Naive thymus-derived CD4-positive, alpha-beta T cell (primary cell): ENCODE measurements around the gene DDX56. TPM values are rescaled to one million over a fixed set of nuclear protein-coding genes. Genes with fewer than 3 reads are reported as not detected.

ENCODE experiments used
- ATAC-seq: fragments of 150-1000 bp; cut with Tn5 transposase; 2 replicates; pipeline ENCODE4 v1.10.0; 2021; ENCODE audit warnings: mild to moderate bottlenecking, moderate library complexity
- CTCF ChIA-PET: fragments of 350-600 bp; sonication (Branson Sonifier 250); formaldehyde crosslinking; loops from one replicate; lab custom pipeline; 2021; ENCODE audit warnings: antibody characterized with exemption; lab: Charles Lee
- POLR2A ChIA-PET: fragments of 350-600 bp; sonication (Branson Sonifier 250); formaldehyde crosslinking; loops from one replicate; lab custom pipeline; 2021; ENCODE audit warnings: antibody characterized with exemption, inconsistent platforms; lab: Charles Lee
- DNase-seq, 9 donors: peaks; one replicate each; pipeline versions ENCODE4 v3.0.0 to v3.0.0-alpha.2; 2020 to 2022; ENCODE audit warnings: mixed read lengths in 1 of 9
- H3K27ac ChIP-seq: one replicate; pipeline ENCODE4 v1.7.0; 2013; ENCODE audit warnings: mild to moderate bottlenecking, low read depth, low read length, moderate library complexity
- H3K27me3 ChIP-seq, 2 donors: one replicate each; pipeline ENCODE4 v1.7.0; 2013; ENCODE audit warnings: low read length in 2 of 2, mild to moderate bottlenecking in 2 of 2, moderate library complexity in 2 of 2; ENCODE audit not compliant: control insufficient read depth in 2 of 2, insufficient read depth in 2 of 2
- H3K36me3 ChIP-seq, 3 experiments: 1 replicate in 2 of 3; 2 replicates in 1 of 3; pipeline ENCODE4 v1.7.0; 2013; ENCODE audit warnings: low read length in 3 of 3, mild to moderate bottlenecking in 3 of 3, moderate library complexity in 1 of 3; ENCODE audit not compliant: insufficient read depth in 3 of 3, control insufficient read depth in 2 of 3
- H3K4me1 ChIP-seq, 2 donors: one replicate each; pipeline ENCODE4 v1.7.0; 2013; ENCODE audit warnings: low read length in 2 of 2, mild to moderate bottlenecking in 2 of 2, moderate library complexity in 1 of 2; ENCODE audit not compliant: control insufficient read depth in 2 of 2, insufficient read depth in 2 of 2
- H3K4me3 ChIP-seq: 2 replicates; pipeline ENCODE4 v1.7.0; 2013; ENCODE audit warnings: mild to moderate bottlenecking, low read length
- H3K9me3 ChIP-seq, 3 experiments: 1 replicate in 2 of 3; 2 replicates in 1 of 3; pipeline ENCODE4 v1.7.0; 2013; ENCODE audit warnings: low read length in 3 of 3; ENCODE audit not compliant: control insufficient read depth in 2 of 3
- H3K27ac Mint-ChIP-seq, 9 donors: one replicate each; pipeline ENCODE4 v1.8.0; 2020 to 2022; ENCODE audit warnings: mixed read lengths in 9 of 9, mild to moderate bottlenecking in 8 of 9, moderate library complexity in 5 of 9, inconsistent platforms in 2 of 9
- H3K27me3 Mint-ChIP-seq, 5 donors: one replicate each; pipeline ENCODE4 v1.8.0; 2021 to 2022; ENCODE audit warnings: mixed read lengths in 5 of 5, mild to moderate bottlenecking in 1 of 5
- H3K36me3 Mint-ChIP-seq, 5 donors: one replicate each; pipeline ENCODE4 v1.8.0; 2020 to 2022; ENCODE audit warnings: mixed read lengths in 5 of 5, mild to moderate bottlenecking in 3 of 5, inconsistent platforms in 1 of 5
- H3K4me1 Mint-ChIP-seq, 7 donors: one replicate each; pipeline ENCODE4 v1.8.0; 2020 to 2022; ENCODE audit warnings: mixed read lengths in 7 of 7, mild to moderate bottlenecking in 3 of 7, inconsistent platforms in 1 of 7
- H3K4me3 Mint-ChIP-seq, 10 donors: one replicate each; pipeline ENCODE4 v1.8.0; 2020 to 2022; ENCODE audit warnings: mild to moderate bottlenecking in 10 of 10, mixed read lengths in 10 of 10, moderate library complexity in 6 of 10, inconsistent platforms in 2 of 10
- H3K9me3 Mint-ChIP-seq, 11 donors: one replicate each; pipeline ENCODE4 v1.8.0; 2020 to 2022; ENCODE audit warnings: mixed read lengths in 11 of 11, mild to moderate bottlenecking in 4 of 11, inconsistent platforms in 1 of 11, moderate library complexity in 1 of 11
- intact Hi-C, 2 donors: fragments of 100-400 bp; cut with micrococcal nuclease; formaldehyde crosslinking; loops; one replicate each; pipeline ENCODE4 v1.15.1; 2023
- polyA plus RNA-seq, 2 donors: library from polyadenylated mRNA; unstranded; fragments of 300-500 nt; fragmentation: Illumina TruSeq; gene quantifications; one replicate each; pipeline ENCODE4 v1.2.3, GENCODE V29; 2021
- total RNA-seq, 6 experiments: library from RNA in 5 of 6; stranded (reverse) in 5 of 6; gene quantifications; 1 replicate in 5 of 6; 2 replicates in 1 of 6; pipeline ENCODE4 v1.2.3 and lab custom pipeline; 2021 to 2026

Gene DDX56
- total and polyA plus RNA-seq, 7 experiments from 2014 or later, result 43.6 to 124 (median 94.7) TPM

DNA sequence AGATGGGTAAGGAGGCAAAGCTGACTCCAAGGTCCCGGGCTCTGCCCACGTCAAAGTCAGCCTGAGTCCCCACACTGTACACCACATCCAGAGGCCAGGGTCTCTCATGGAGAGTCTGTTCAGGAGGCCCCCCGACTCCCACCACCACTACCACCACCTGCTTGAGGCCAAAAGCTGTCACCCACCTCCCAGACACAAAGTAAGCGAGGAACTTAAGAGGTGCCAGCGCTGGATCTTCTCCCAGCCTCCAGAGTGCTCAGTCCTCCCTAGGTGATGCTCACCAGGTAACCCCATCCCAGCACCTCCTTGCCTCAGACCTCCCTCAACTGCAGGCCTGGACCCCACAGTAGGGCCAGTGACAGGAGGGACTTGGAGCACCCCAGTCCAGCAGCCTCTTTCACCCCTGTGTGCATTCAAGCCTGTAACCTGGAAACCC lies 33.1 kb downstream of the DDX56 start:
- no peaks in the 10 kb centered on the region for H3K9me3 ChIP-seq
- intact Hi-C loops, result no loop called here
- CTCF ChIA-PET, result no interaction called here
- Mint-ChIP-seq H3K9me3 (peaks cover 0 to 2% (median 0%) of the 10 kb centered on the region in 11 donors), H3K27me3 (no peaks in the 10 kb centered on the region), H3K4me1 (peaks cover 0 to 2% (median 0%) of the 10 kb centered on the region in 7 donors), H3K4me3 (no peak overlapping the region), H3K36me3 (no peaks in the 10 kb centered on the region), H3K27ac (no peak overlapping the region)
- no peaks in the 10 kb centered on the region for H3K27me3 ChIP-seq
- no peak overlapping the region for H3K27ac ChIP-seq
- ATAC-seq, result no peak
- no peak for DNase-seq
- POLR2A ChIA-PET, result no interaction called here
- H3K4me3 ChIP-seq, result no peak overlapping the region
- no peaks in the 10 kb centered on the region for H3K4me1 ChIP-seq
- H3K36me3 ChIP-seq, result no peaks in the 10 kb centered on the region

DNA sequence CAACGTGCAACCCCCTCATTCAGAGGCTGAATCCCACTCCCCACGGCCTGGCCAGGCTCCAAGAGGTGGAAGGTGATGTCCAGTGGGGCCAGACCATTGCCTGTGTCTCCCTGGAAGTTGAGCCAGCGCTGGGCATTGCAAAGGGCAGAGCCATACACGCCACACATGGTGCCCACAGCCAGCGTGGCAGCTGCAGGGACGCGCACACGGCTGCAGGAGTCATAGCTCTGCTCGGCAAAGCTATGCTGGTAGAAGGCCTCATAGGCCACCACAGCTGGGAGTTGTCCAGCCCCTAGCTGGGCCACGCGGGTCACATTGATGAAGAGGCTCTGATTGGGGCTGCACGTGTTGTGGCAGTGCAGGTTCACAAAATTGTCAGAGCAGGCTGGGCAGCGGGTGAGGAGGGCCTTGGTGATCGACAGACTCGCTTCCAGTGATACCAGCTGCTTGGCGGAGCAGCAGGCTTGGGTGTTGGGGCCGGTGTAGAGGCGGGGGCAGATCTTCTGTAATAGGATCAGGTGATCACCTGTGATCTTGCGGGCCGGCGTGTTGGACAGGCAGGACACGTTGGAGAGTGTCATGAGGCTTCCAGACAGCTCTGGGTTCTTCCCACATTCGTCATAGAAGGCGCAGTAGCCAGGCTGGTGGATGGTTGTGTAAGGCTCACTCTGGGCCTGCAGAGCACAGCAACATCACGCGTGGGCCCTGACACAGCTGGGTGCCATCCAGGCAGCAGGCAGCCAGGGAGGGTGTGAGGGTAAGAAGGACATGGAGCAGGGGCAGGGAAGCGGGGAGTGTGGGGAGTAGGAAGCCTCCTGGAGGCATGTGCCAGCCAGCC lies 33.8 kb downstream of the DDX56 start:
- ChIA-PET CTCF (no interaction called here), POLR2A (no interaction called here)
- H3K27me3 ChIP-seq, result no peaks in the 10 kb centered on the region
- H3K9me3 ChIP-seq, result no peaks in the 10 kb centered on the region
- ATAC-seq, result no peak
- Mint-ChIP-seq H3K4me1 (peaks cover 0 to 2% (median 0%) of the 10 kb centered on the region in 7 donors), H3K27ac (peak overlapping the region in 1 of 9 donors; percentile 32), H3K4me3 (no peak overlapping the region), H3K27me3 (no peaks in the 10 kb centered on the region), H3K36me3 (no peaks in the 10 kb centered on the region), H3K9me3 (peaks cover 0 to 2% (median 0%) of the 10 kb centered on the region in 11 donors)
- no peak for DNase-seq
- no peaks in the 10 kb centered on the region for H3K36me3 ChIP-seq
- intact Hi-C loops, result no loop called here
- H3K4me3 ChIP-seq, result no peak overlapping the region
- H3K4me1 ChIP-seq, result no peaks in the 10 kb centered on the region
- no peak overlapping the region for H3K27ac ChIP-seq

DNA sequence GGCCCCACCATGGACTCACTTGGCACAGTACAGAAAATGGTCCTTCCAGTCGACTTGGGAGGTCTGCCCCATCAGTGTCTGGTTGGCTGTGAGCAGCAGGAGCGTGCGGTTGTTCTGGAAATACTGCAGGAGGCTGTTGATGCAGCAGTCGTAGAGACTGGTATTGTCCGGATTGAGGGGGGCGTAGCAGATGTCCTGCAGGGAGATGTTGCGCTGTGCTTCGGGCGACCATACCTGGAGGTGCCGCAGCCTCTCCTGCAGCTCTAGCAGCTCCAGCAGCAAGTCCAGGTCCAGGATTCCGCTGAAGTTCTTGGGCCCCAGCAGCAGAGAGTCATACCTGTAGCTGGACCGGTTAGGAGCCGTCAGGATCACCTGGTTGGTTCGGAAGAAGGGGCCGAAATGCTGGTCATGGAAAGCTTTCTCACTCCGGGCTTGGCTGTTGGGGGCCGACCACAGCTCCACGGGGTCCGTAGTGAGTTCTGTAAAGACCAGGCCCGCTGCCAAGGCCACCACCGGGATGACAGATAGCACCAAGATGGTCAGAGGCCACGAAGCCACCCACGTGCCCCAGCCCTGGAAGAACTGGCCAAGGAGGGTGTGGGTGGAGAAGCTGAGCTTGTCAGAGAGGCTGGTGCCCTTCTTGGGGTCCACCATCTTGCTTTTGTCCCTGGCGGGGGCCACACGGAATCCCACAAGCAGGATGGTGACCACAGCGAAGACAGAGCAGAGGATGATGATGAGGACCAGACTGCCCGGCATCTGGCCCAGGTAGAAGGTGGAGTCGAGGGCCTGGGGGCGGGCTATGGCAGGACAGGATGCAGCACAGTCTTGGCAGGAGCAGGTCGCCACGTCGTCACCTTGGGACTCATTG lies 34.7 kb downstream of the DDX56 start:
- intact Hi-C loops, result no loop called here
- CTCF ChIA-PET, result no interaction called here

DNA sequence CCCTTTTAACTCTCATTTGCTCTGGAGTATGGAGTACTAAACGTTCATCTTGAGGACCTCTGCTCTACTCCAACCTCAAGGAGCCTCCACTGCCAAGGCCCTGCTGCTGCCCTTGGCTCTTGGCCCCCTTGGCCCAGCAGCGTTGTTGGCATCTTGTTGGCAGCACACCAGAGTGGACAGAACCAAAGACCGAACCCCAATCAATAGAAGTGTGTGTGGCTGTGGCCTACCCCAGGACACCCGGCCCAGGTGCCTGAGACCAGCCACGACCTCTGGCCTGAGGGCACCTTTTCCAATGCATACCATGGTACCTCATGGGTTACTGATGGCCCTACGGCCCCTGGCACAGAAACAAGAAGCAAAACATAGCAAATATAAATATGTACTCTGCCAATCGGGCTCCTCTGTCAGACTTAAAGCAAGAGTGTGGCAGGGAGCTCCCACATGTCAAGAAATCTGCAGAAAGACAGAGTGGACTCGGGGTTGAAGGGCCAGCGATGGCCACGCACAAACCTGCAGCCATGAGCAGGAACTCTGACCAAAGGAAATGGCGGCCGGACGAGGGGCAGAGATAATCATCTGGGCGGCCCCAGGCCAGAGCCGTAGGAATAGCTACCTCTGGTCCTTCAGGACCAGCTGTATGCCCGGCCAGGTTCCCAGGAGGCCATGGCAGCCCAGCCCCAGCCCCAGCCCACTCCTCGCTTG lies 35.5 kb downstream of the DDX56 start:
- Histone ChIP-seq H3K36me3 (no peaks in the 10 kb centered on the region), H3K27ac (no peak overlapping the region), H3K4me3 (no peak overlapping the region), H3K27me3 (no peaks in the 10 kb centered on the region), H3K9me3 (no peaks in the 10 kb centered on the region), H3K4me1 (no peaks in the 10 kb centered on the region)
- CTCF ChIA-PET, result no interaction called here
- Mint-ChIP-seq H3K27ac (no peak overlapping the region), H3K9me3 (no peaks in the 10 kb centered on the region), H3K27me3 (no peaks in the 10 kb centered on the region), H3K4me3 (no peak overlapping the region), H3K36me3 (no peaks in the 10 kb centered on the region), H3K4me1 (peaks cover 0 to 2% (median 0%) of the 10 kb centered on the region in 7 donors)
- intact Hi-C loops, result no loop called here
- DNase-seq (no peak), ATAC-seq (no peak)
- POLR2A ChIA-PET, result no interaction called here

More for the DNA sequence above, 34.7 kb downstream of the DDX56 start:
- Mint-ChIP-seq H3K36me3 (no peaks in the 10 kb centered on the region), H3K9me3 (no peaks in the 10 kb centered on the region), H3K27me3 (no peaks in the 10 kb centered on the region), H3K4me3 (no peak overlapping the region), H3K27ac (peak overlapping the region in 1 of 9 donors; percentile 51), H3K4me1 (peaks cover 0 to 2% (median 0%) of the 10 kb centered on the region in 7 donors)
- no peaks in the 10 kb centered on the region for H3K36me3 ChIP-seq
- POLR2A ChIA-PET, result no interaction called here
- no peak overlapping the region for H3K4me3 ChIP-seq
- ATAC-seq (no peak), DNase-seq (no peak)
- H3K27ac ChIP-seq, result no peak overlapping the region
- H3K4me1 ChIP-seq, result no peaks in the 10 kb centered on the region
- no peaks in the 10 kb centered on the region for H3K27me3 ChIP-seq
- H3K9me3 ChIP-seq, result no peaks in the 10 kb centered on the region

DNA sequence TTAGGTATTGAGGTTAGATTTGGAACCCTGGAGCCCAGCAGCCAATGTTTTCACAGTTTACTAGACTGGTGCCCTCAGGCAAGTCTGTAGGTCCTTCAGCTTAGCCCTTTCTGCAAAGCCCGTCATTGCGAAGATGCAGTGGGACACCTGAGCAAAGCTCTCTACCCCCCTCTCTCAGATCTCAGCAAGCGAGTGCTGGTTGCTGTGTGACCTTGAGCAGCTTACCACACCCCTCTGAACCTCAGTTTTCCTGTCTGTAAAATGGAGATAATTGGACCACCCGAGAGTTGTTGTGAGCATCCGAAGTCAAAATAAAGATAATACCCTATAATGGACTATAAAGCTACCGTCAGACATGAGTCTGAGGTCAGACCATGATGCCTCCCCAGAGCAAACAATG lies 36.3 kb downstream of the DDX56 start:
- no peak overlapping the region for H3K27ac Mint-ChIP-seq
- ATAC-seq (no peak), DNase-seq (no peak)
- no peaks in the 10 kb centered on the region for H3K9me3 Mint-ChIP-seq
- H3K4me3 Mint-ChIP-seq, result no peak overlapping the region
- H3K4me1 Mint-ChIP-seq, result peaks cover 0 to 2% (median 0%) of the 10 kb centered on the region in 7 donors
- Histone ChIP-seq H3K4me3 (no peak overlapping the region), H3K9me3 (no peaks in the 10 kb centered on the region), H3K27ac (no peak overlapping the region), H3K4me1 (no peaks in the 10 kb centered on the region), H3K27me3 (no peaks in the 10 kb centered on the region), H3K36me3 (no peaks in the 10 kb centered on the region)
- ChIA-PET POLR2A (no interaction called here), CTCF (interaction anchor here (0.6 kb wide), 1 partner anchor 309 kb away, joined by 4 read pairs; no protein-coding TSS in a partner anchor)
- intact Hi-C loops, result no loop called here
- H3K27me3 Mint-ChIP-seq, result no peaks in the 10 kb centered on the region
- H3K36me3 Mint-ChIP-seq, result no peaks in the 10 kb centered on the region

DNA sequence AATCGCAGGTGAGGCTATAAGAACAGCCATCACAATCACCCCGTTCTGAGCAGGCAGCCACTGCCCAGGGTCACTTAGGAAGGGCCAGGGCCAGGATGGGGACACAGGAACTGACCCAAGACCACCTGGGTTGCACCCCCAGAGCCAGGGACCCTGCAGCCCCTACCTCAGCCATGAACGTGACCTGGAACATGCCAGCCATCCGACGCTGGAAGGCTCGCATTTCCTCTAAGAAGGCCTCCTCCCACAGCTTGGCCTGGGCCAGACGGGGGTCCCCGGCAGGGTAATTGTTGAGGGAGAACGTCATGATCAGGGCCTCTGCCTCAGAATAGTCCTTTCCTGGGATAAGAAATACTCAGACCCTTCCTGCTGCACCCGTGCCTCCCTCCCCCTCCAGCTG lies 37.6 kb downstream of the DDX56 start:
- no peak overlapping the region for H3K4me3 Mint-ChIP-seq
- no peak for DNase-seq
- ATAC-seq, result no peak
- H3K36me3 ChIP-seq, result no peaks in the 10 kb centered on the region
- H3K27ac ChIP-seq, result no peak overlapping the region
- no peak overlapping the region for H3K4me3 ChIP-seq
- H3K27me3 Mint-ChIP-seq, result no peaks in the 10 kb centered on the region
- H3K36me3 Mint-ChIP-seq, result no peaks in the 10 kb centered on the region
- intact Hi-C loops, result no loop called here
- peaks cover 0 to 2% (median 0%) of the 10 kb centered on the region in 11 donors for H3K9me3 Mint-ChIP-seq
- no peaks in the 10 kb centered on the region for H3K4me1 ChIP-seq
- H3K4me1 Mint-ChIP-seq, result peaks cover 0 to 2% (median 0%) of the 10 kb centered on the region in 7 donors
- ChIA-PET CTCF (no interaction called here), POLR2A (no interaction called here)
- no peaks in the 10 kb centered on the region for H3K27me3 ChIP-seq
- no peak overlapping the region for H3K27ac Mint-ChIP-seq
- no peaks in the 10 kb centered on the region for H3K9me3 ChIP-seq
